Activated CD8-positive, alpha-beta memory T cell treated with anti-CD3 and anti-CD28 coated beads for 36 hours (primary cell): ENCODE data around the gene GID4. TPM values are rescaled to one million over a fixed set of nuclear protein-coding genes. Genes with fewer than 3 reads are reported as not detected.

Source experiments
- CTCF ChIA-PET: fragments of 350-600 bp; sonication (Branson Sonifier 250); formaldehyde crosslinking; loops from one replicate; lab custom pipeline; 2021; ENCODE audit warnings: antibody characterized with exemption; lab: Charles Lee
- POLR2A ChIA-PET: fragments of 350-600 bp; sonication (Branson Sonifier 250); formaldehyde crosslinking; loops from one replicate; lab custom pipeline; 2021; ENCODE audit warnings: antibody characterized with exemption; lab: Charles Lee
- total RNA-seq, 2 experiments: library from RNA; stranded (reverse); gene quantifications; one replicate each; pipeline ENCODE4 v1.2.3, GENCODE V29; 2021

GID4 gene
- total RNA-seq, 2 experiments from 2014 or later, result 11.0 to 11.4 TPM

DNA sequence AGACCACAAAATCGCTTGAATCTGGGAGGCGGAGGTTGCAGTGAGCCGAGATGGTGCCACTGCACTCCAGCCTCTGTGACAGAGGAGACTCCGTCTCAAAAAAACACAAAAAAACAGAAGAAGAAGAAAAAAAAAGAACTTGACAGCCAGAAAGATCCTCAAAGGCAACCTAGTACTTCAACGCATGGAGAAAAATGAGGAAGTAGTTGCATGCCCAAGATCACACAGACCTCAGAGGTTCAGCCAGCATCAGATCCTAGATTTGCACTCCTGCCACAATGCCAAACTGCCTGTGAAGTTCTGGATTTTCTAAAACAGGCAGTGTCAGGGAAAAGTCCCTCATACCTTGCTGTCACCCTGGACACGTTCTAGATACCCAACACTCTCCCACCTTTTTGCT is 1.7 kb upstream of the GID4 start:
- ChIA-PET CTCF (interaction anchor here (0.5 to 1.7 kb wide), 5 partner anchors 10 to 119 kb away, joined by 3 to 4 read pairs (median 3); no protein-coding TSS in a partner anchor), POLR2A (interaction anchor here (0.7 to 1.0 kb wide), 2 partner anchors 80 to 189 kb away, joined by 4 read pairs; no protein-coding TSS in a partner anchor)

DNA sequence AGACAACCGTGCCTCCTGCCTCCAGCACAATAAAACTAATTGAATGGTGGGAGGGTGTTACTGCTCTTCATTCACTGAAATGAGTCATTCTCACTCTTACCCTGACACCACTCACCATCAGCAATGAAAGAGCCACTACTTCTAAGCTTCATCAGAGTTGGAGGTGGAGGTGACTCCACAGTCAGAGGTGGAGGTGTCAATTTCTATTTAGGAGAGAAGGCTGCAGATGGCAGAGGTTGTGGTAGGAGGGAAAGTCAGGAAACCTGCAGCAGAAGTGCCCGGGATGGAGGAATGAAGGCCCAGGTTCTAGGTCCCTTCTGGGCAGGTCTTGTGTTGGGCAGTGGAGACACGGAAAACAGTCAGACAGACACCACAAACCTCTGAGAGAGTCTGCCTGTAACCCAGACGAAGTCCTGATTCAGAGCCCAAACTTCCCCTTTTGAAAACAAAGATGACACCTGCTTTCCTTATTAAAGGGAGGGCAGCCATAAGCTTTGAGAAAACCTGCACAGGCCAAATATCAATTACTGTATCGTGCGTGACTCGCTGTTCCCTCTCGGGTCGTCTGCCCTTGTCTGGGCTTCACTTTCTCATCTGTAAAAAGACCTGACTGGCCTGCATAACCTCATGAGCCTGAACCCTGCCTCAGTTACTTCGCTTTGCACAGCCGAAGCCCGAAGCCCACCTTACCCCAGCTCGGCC is 908 bp upstream of the GID4 start:
- POLR2A ChIA-PET, result interaction anchor here (0.8 to 1.0 kb wide), 2 partner anchors 81 to 202 kb away, joined by 3 to 4 read pairs; no protein-coding TSS in a partner anchor
- CTCF ChIA-PET, result interaction anchor here (0.5 to 1.7 kb wide), 7 partner anchors 11 to 225 kb away, joined by 3 to 4 read pairs (median 3); no protein-coding TSS in a partner anchor

DNA sequence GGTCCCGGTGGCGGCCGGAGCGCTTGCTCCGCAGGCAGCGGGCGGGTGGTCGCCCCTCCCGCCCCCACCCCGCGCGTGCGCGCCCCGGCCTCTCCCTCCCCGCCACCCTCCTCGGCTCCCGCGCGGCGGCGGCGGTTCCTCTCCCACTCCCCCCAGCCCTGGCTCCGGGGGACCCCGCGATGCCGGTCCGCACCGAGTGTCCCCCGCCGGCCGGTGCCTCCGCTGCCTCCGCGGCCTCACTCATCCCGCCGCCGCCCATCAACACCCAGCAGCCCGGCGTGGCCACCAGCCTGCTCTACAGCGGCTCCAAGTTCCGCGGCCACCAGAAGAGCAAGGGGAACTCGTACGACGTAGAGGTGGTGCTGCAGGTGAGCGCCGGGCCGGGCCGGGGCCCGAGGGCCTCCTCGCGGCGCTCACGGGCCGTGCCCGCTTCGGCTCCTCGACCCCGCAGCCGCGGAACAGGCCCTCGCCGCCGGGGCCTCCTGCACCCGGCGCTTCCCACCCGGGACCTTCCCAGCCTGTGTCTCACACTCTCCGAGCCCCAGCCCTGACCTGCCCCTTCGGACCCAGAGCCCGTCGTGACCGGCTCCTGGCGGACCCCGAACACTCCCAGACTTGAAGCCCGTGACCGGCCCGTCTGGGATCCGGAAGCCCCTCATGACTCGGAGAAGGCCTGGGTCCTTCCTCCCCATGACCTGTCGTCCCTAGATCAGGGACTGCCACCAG is 490 bp downstream of the GID4 start:
- CTCF ChIA-PET, result no interaction called here
- POLR2A ChIA-PET, result no interaction called here

DNA sequence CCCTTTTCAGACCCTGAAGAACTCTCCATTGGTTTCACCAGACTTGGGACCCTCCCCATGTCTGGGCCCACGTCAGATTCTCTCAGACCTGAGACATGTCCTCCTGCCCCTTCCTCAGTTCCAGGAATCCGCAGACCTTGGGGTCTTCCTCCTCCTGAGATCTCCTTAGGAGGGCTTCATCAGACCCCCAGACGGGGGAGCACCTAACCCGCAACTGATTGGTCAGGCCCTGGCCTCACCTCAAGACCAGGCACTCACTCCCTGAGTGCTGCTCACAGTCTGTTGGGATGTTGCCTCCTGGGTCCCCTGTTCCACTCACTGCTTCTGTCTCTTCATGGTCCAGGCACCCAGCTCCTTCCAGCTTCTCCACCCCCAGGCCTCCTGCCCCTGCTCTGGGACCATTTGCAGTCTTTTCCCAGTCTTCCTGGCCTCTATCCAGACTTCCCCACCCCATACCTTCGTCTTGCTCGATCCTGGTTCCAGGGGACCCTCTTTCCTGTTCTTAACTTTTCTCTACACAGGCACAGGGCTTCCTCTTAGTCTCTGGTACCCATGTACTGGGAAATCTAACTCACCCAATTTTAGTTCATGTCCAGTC is 1.2 kb downstream of the GID4 start:
- CTCF ChIA-PET, result no interaction called here

DNA sequence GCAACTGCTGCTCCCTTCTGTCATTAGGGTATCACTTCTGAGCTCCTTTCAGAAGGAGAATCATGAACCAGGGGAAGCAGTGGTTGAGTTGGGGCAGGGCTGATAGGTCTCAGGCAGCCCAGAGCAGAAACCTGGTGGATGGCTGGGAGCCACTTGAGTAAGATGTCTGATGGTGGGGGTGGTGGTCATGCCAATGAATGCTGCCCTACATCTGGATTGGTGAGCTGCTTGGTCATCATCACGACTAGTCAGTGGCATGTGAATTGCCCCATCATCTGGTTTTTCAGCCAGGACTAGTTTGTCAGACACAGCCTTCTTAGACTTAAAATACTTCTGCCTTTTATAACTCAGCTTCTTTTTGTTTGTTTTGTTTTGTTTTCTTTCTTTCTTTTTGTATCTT is 2.6 kb downstream of the GID4 start:
- CTCF ChIA-PET, result no interaction called here
- POLR2A ChIA-PET, result no interaction called here

More for the DNA sequence above, 1.2 kb downstream of the GID4 start:
- POLR2A ChIA-PET, result no interaction called here

DNA sequence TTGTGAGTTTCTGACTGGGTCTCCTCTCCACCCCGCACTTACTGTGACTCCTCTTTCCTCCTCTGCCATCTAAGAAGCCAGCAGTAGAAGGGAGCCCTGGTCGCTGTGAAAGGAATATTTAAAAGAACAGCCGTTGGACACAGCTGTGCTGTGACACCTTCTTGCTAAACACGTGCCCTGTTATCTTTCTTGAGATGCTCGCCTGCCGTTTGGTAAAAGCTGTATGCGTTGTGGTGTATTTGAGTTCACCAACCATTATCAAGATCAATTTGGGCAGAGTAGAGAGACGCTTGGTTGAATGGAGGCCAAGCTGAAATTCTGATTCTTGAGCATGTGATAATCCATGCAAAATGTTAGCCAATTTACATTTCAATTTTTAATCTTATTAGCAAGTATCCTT is 3.8 kb downstream of the GID4 start:
- POLR2A ChIA-PET, result no interaction called here
- CTCF ChIA-PET, result no interaction called here

DNA sequence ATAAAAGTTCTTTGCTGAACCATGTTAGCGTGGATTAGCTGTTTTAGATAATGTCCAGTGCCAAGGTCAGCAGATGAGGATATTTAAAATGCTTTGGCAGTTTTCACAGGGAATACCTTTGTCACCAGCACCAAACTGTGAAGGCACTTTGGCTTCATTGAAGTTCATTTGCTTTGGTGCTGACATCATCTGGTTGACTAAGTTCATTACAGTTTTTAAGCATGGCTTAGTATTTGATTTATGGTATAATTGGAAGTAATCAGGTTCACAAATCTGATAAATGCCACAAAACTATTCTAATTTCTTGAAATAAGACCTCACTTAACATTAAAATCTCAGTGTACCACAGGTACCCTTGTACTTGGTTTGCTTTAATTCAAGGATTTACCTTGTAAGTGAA is 4.3 kb downstream of the GID4 start:
- POLR2A ChIA-PET, result no interaction called here
- CTCF ChIA-PET, result no interaction called here

DNA sequence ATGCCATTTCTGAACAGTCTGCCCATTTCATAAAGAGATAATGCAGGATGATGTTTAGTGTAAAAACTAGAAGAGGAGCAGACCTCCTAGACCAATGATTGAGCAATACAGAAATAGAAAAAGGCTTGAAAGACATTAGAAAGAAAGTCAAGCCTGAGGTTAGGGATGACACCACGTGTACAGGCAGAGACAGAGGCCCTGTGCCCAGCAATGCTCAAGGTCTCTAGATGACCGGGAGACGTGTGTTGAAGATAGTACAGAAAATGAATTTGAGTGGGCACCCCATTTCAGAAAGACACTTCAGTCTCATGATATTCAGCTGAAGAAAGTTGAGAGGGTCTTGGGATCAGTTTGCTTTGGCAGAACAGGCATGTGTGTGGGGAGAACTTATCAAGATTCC is 5.4 kb downstream of the GID4 start:
- ChIA-PET CTCF (no interaction called here), POLR2A (no interaction called here)

DNA sequence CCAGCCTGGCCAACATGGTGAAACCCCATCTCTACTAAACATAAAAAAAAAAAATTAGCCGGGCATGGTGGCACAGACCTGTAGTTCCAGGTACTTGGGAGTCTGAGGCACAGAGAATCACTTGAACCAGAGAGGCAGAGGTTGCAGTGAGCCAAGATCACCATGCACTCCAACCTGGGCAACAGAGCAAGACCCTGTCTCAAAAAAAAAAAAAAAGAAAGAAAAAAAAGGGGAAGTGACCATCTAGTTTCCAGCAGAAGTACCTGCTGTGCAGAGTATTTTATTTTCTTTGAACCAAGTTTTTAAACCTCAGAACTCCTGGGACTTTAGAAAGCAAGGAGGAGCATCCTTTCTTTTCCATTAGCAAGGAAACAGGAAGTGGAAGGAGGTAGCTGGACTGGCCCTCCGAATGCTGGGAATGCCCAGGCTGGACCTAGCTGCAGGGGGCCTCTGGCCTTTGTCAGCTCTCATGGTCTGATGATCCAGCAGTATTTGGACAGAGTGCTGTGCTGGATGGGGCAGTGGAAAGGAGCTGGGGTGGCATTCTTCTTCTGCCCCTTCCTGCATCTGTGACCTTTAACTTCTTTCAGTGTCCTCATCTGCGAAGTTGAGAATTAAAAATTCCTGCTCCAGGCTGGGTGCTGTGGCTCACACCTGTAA is 6.6 kb downstream of the GID4 start:
- CTCF ChIA-PET, result interaction anchor here (0.7 kb wide), 1 partner anchor 116 kb away, joined by 7 read pairs; no protein-coding TSS in a partner anchor
- POLR2A ChIA-PET, result no interaction called here

DNA sequence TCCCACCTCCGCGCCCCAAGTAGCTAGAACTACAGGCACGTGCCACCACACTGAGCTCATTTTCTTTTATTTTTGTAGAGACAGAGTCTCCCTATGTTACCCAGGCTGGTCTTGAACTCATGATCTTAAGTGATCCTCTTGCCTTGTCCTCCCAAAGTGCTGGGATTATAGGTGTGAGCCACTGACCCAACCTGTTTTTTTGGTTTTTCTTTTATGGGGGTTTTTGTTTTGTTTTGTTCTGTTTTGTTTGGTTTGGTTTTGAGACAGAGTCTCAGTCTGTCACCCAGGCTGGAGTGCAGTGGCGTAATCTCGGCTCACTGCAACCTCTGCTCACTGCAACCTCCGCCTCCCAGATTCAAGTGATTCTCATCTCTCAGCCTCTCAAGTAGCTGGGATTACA is 16.4 kb downstream of the GID4 start:
- POLR2A ChIA-PET, result no interaction called here
- CTCF ChIA-PET, result no interaction called here

DNA sequence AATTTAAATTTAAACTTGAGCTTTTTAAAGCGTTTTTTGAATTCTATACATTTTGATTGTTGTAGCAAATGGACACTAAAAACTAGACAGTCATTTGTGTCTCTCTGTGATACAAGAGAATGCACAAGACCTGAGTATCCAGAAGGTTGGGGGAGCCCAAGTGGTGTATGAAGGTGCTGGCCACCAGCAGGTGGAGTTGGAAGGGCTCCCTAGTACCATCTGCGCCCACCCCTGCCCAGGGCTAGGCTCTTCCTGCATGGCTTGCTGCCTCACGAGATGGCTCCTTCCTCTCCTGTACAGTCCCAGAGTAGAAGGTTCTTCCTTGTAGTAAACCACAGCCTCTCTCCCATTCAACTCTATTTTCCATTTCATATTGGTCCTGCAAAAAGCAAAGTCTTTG is 17.0 kb downstream of the GID4 start:
- ChIA-PET CTCF (no interaction called here), POLR2A (no interaction called here)

DNA sequence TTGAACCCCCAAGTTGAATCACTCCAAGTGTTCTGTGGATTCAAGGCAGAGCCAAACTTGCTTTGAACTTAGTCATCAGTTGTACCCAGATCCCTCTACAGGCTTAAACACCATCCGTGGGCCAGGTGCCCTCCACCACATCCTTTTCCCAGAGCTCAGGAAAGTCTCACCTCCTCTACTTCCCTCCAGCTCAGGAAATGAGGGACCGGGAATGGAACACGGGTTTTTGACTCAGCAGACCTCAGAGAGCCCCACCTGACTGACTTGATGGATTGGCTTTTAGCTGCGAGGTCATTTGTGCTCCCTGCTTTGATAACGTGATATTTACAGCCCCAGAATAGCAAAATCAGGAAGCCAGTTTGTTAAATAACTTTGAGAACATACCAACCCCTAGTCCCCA is 20.1 kb downstream of the GID4 start:
- ChIA-PET CTCF (interaction anchor here (0.6 kb wide), 1 partner anchor 81 kb away, joined by 3 read pairs; no protein-coding TSS in a partner anchor), POLR2A (interaction anchor here (1.0 kb wide), 1 partner anchor 12 kb away, joined by 3 read pairs; no protein-coding TSS in a partner anchor)

DNA sequence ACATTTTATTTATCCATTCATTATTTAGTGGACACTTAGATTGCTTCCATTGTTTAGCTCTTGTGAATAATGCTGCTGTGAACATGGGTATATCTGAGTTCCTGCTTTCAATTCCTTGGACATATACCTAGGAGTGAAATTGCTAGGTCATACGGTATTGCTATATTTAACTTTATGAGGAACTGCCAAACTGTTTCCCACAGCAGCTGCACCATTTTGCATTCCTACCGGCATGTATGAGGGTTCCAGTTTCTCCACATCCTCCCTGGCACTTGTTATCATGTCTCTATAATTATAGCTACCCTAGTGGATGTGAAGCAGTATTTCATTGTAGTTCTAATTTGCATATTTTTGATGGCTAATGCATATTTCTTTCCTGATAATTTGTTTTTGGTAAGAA is 24.8 kb downstream of the GID4 start:
- ChIA-PET POLR2A (no interaction called here), CTCF (no interaction called here)

DNA sequence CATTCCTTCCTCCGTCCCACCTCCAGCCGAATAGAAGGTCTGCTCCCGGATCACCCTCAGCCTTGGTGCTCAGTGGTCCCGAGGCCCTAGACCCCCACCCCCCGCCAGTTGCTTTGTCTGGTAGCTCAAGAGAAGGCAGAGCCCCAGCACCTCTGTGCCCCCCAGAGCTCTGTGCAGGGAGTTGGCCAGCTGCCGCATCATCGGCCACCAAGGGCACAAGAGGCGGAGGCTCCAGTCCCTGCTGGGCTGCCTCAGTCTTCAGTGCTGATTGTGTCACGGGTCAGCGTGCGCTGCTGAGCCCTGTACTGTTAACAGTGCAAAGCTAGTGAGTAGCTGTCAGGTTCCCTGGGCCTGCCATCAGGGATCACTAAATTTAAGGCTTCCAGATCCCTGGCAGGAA is 26.3 kb downstream of the GID4 start:
- POLR2A ChIA-PET, result no interaction called here

DNA sequence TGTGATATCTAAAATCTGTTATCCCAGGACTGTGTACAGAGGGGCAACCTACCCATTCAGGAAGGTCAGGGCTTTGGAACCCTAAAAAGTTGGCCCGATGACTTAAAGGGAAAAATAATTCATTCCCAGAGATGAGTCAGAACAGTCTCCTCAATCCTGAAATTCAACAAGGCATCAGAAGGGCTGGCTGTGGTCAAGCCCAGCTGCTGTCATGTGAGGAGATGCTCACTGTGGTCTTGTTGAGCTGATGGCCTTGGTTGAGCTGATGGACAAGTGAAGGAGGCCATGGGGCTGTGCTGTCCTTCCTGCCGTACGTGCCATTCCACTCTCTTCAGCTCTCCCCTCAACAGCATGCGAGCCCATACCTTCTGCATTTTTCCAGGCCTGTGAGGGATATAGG is 27.7 kb downstream of the GID4 start:
- CTCF ChIA-PET, result no interaction called here
- POLR2A ChIA-PET, result no interaction called here

More for the DNA sequence above, 26.3 kb downstream of the GID4 start:
- CTCF ChIA-PET, result no interaction called here

DNA sequence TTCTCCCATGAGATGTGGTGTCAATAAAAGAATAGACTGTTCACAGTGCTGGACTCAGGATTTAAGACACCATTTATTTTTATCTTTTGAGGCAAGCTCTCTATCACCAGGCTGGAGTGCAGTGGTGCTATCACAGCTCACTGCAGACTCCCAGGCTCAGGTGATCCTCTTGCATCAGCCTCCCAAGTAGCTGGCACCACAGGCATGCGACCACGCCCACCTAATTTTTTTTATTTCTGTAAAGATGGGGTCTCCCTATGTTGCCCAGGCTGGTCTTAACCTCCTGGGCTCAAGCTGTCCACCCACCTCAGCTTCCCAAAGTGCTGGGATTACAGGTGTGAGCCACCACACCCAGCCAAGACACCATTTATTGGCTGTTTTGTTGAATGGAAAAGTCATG is 29.9 kb downstream of the GID4 start:
- ChIA-PET CTCF (no interaction called here), POLR2A (no interaction called here)

DNA sequence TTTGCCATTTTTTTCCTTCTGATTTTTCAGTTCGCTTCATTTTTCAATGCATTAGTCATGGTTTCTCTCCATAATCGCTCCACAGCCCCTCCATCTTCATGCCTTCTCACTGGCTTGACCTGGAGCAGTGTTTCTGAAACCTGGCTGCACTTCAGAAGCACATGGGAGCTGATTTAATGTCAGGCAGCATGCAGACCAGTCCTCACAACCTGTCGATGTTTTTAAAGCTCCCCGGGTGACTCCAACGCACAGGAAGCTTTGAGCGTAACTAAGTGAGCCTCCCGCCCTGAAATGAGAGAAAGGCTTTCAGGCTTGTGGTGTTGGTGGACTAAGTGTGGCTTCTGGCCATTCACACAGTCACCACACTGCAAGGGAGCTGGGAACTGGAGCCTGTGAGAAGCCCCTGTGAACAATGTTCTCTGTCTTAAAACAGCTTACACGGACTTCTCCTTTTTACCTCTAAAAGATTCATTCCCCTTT is 31.7 kb downstream of the GID4 start:
- ChIA-PET CTCF (interaction anchor here (0.6 to 1.3 kb wide), 2 partner anchors 16 to 1781 kb away, joined by 4 to 5 read pairs; no protein-coding TSS in a partner anchor), POLR2A (no interaction called here)

DNA sequence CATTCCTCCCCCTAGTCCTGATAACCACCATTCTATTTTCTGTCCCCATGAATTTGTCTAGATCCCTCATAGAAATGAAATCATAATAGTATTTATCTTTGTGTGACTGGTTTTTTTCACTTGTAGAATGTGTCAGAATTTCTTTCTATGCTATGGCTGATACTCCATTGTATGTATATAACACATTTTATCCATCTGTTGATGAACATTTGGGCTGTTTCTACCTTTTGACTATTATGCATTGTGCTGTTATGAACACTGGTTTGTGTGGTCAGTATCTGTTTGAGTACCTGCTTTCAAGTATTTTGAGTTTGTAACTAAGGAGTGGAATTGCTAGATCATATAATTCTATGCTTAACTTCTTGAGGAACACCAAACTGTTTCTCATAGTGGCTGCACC is 32.5 kb downstream of the GID4 start:
- CTCF ChIA-PET, result no interaction called here

DNA sequence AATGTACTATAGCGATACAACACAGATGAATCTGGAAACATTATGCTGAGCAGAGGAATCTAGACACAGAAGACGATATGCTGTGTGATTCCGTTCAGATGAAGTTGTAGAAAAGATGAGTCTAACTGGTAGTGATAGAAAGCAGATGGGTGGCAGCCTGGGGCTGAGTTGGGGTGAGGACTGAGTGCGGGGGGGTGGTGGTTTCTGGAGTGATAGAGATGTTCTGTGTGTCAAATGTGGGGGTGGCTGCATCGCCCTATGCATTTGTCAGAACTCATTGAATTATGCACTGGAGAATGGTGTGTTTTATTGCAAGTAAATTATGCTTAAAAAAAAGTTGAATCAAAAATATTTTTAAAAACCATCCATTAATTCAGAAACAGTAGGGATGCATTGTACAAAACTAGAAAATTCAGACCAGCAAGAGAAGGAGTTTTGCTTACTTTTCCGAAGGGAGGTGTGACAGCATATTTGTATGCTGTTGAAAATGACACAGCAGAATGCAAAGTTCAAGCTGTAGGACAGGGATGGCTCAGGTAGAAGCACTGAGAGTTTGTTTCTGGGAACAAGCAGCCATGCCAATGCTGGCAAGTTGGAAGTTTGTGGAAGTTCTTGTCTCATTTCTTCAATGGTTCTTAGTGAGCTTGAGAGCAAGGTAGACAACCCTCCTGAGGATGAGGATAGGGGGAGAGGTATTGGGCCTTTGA is 35.5 kb downstream of the GID4 start:
- CTCF ChIA-PET, result no interaction called here

More for the DNA sequence above, 32.5 kb downstream of the GID4 start:
- POLR2A ChIA-PET, result no interaction called here

More for the DNA sequence above, 35.5 kb downstream of the GID4 start:
- POLR2A ChIA-PET, result no interaction called here
